Naive thymus-derived CD4-positive, alpha-beta T cell (primary cell): ENCODE data around the gene SIL1. TPM values are rescaled to one million over a fixed set of nuclear protein-coding genes. Genes with fewer than 3 reads are reported as not detected.
A peak's percentile ranks its signal among the peaks of the same experiment; 100 is the strongest.

Source experiments
- ATAC-seq: fragments of 150-1000 bp; cut with Tn5 transposase; 2 replicates; pipeline ENCODE4 v1.10.0; 2021; ENCODE audit warnings: mild to moderate bottlenecking, moderate library complexity
- CTCF ChIA-PET: fragments of 350-600 bp; sonication (Branson Sonifier 250); formaldehyde crosslinking; loops from one replicate; lab custom pipeline; 2021; ENCODE audit warnings: antibody characterized with exemption; lab: Charles Lee
- POLR2A ChIA-PET: fragments of 350-600 bp; sonication (Branson Sonifier 250); formaldehyde crosslinking; loops from one replicate; lab custom pipeline; 2021; ENCODE audit warnings: antibody characterized with exemption, inconsistent platforms; lab: Charles Lee
- DNase-seq, 9 donors: peaks; one replicate each; pipeline versions ENCODE4 v3.0.0 to v3.0.0-alpha.2; 2020 to 2022; ENCODE audit warnings: mixed read lengths in 1 of 9
- H3K27ac ChIP-seq: one replicate; pipeline ENCODE4 v1.7.0; 2013; ENCODE audit warnings: mild to moderate bottlenecking, low read depth, low read length, moderate library complexity
- H3K27me3 ChIP-seq, 2 donors: one replicate each; pipeline ENCODE4 v1.7.0; 2013; ENCODE audit warnings: low read length in 2 of 2, mild to moderate bottlenecking in 2 of 2, moderate library complexity in 2 of 2; ENCODE audit not compliant: control insufficient read depth in 2 of 2, insufficient read depth in 2 of 2
- H3K36me3 ChIP-seq, 3 experiments: 1 replicate in 2 of 3; 2 replicates in 1 of 3; pipeline ENCODE4 v1.7.0; 2013; ENCODE audit warnings: low read length in 3 of 3, mild to moderate bottlenecking in 3 of 3, moderate library complexity in 1 of 3; ENCODE audit not compliant: insufficient read depth in 3 of 3, control insufficient read depth in 2 of 3
- H3K4me1 ChIP-seq, 2 donors: one replicate each; pipeline ENCODE4 v1.7.0; 2013; ENCODE audit warnings: low read length in 2 of 2, mild to moderate bottlenecking in 2 of 2, moderate library complexity in 1 of 2; ENCODE audit not compliant: control insufficient read depth in 2 of 2, insufficient read depth in 2 of 2
- H3K4me3 ChIP-seq: 2 replicates; pipeline ENCODE4 v1.7.0; 2013; ENCODE audit warnings: mild to moderate bottlenecking, low read length
- H3K9me3 ChIP-seq, 3 experiments: 1 replicate in 2 of 3; 2 replicates in 1 of 3; pipeline ENCODE4 v1.7.0; 2013; ENCODE audit warnings: low read length in 3 of 3; ENCODE audit not compliant: control insufficient read depth in 2 of 3
- H3K27ac Mint-ChIP-seq, 9 donors: one replicate each; pipeline ENCODE4 v1.8.0; 2020 to 2022; ENCODE audit warnings: mixed read lengths in 9 of 9, mild to moderate bottlenecking in 8 of 9, moderate library complexity in 5 of 9, inconsistent platforms in 2 of 9
- H3K27me3 Mint-ChIP-seq, 5 donors: one replicate each; pipeline ENCODE4 v1.8.0; 2021 to 2022; ENCODE audit warnings: mixed read lengths in 5 of 5, mild to moderate bottlenecking in 1 of 5
- H3K36me3 Mint-ChIP-seq, 5 donors: one replicate each; pipeline ENCODE4 v1.8.0; 2020 to 2022; ENCODE audit warnings: mixed read lengths in 5 of 5, mild to moderate bottlenecking in 3 of 5, inconsistent platforms in 1 of 5
- H3K4me1 Mint-ChIP-seq, 7 donors: one replicate each; pipeline ENCODE4 v1.8.0; 2020 to 2022; ENCODE audit warnings: mixed read lengths in 7 of 7, mild to moderate bottlenecking in 3 of 7, inconsistent platforms in 1 of 7
- H3K4me3 Mint-ChIP-seq, 10 donors: one replicate each; pipeline ENCODE4 v1.8.0; 2020 to 2022; ENCODE audit warnings: mild to moderate bottlenecking in 10 of 10, mixed read lengths in 10 of 10, moderate library complexity in 6 of 10, inconsistent platforms in 2 of 10
- H3K9me3 Mint-ChIP-seq, 11 donors: one replicate each; pipeline ENCODE4 v1.8.0; 2020 to 2022; ENCODE audit warnings: mixed read lengths in 11 of 11, mild to moderate bottlenecking in 4 of 11, inconsistent platforms in 1 of 11, moderate library complexity in 1 of 11
- intact Hi-C, 2 donors: fragments of 100-400 bp; cut with micrococcal nuclease; formaldehyde crosslinking; loops; one replicate each; pipeline ENCODE4 v1.15.1; 2023
- polyA plus RNA-seq, 2 donors: library from polyadenylated mRNA; unstranded; fragments of 300-500 nt; fragmentation: Illumina TruSeq; gene quantifications; one replicate each; pipeline ENCODE4 v1.2.3, GENCODE V29; 2021
- total RNA-seq, 6 experiments: library from RNA in 5 of 6; stranded (reverse) in 5 of 6; gene quantifications; 1 replicate in 5 of 6; 2 replicates in 1 of 6; pipeline ENCODE4 v1.2.3 and lab custom pipeline; 2021 to 2026

The SIL1 gene
- total and polyA plus RNA-seq, 7 experiments from 2014 or later = 10.6 to 27.1 (median 17.9) TPM

DNA sequence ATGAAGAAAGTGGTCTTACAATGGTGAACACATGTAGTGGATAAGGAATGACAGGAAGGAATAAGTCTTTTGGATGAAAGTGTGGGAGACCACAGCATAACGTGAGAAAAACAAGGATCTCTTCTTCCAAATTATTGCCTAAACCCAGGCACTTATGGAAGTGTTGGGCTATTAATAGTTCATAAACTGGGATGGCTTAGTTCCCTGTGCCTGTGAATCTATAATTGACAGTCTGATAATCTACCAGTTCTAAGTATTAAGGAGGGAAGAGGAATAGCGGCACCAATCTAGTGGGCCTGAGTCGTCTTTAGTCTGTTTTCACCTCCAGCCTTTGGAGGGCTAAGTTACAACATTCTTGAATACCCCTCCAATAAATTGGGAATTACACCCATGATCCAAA, 283.8 kb downstream of the SIL1 start:
- intact Hi-C loops = no loop called here
- Histone ChIP-seq H3K27ac (no peak overlapping the region), H3K4me1 (no peaks in the 10 kb centered on the region), H3K4me3 (no peak overlapping the region), H3K36me3 (no peaks in the 10 kb centered on the region), H3K9me3 (no peaks in the 10 kb centered on the region), H3K27me3 (no peaks in the 10 kb centered on the region)
- no peak for DNase-seq
- Mint-ChIP-seq H3K4me3 (no peak overlapping the region), H3K4me1 (peaks cover 0 to 4% (median 0%) of the 10 kb centered on the region in 7 donors), H3K27me3 (peaks cover 0 to 6% (median 0%) of the 10 kb centered on the region in 5 donors), H3K9me3 (no peaks in the 10 kb centered on the region), H3K27ac (no peak overlapping the region), H3K36me3 (peaks cover 0 to 10% (median 0%) of the 10 kb centered on the region in 5 donors)
- no peak for ATAC-seq
- POLR2A ChIA-PET = no interaction called here
- CTCF ChIA-PET = interaction anchor here (0.7 kb wide), 1 partner anchor 408 kb away, joined by 5 read pairs; no protein-coding TSS in a partner anchor

DNA sequence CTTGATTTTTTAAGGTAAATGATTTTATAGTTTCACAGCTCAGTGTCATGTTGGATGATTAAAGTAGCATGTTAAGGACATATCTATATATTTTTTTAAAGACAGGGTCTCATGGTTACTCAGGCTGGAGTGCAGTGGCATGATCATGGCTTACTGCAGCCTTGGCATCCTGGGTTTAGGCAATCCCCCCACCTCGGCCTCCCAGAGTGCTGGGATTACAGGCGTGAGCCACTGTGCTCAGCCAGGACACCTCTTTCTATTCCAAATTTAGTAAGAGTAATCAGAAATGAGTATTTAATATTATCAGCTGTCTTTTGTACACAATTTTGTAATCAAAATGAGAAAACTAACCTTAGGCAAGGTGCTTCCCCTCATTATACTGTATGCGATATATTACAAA, 284.4 kb downstream of the SIL1 start:
- no peak for ATAC-seq
- H3K4me1 Mint-ChIP-seq = peaks cover 0 to 4% (median 0%) of the 10 kb centered on the region in 7 donors
- no peak for DNase-seq
- H3K4me3 Mint-ChIP-seq = no peak overlapping the region
- H3K27me3 Mint-ChIP-seq = peaks cover 0 to 6% (median 0%) of the 10 kb centered on the region in 5 donors
- H3K36me3 Mint-ChIP-seq = peaks cover 0 to 10% (median 0%) of the 10 kb centered on the region in 5 donors
- no peaks in the 10 kb centered on the region for H3K27me3 ChIP-seq
- intact Hi-C loops = no loop called here
- H3K27ac Mint-ChIP-seq = no peak overlapping the region
- H3K9me3 Mint-ChIP-seq = no peaks in the 10 kb centered on the region
- no peaks in the 10 kb centered on the region for H3K36me3 ChIP-seq
- no peaks in the 10 kb centered on the region for H3K9me3 ChIP-seq
- H3K4me1 ChIP-seq = no peaks in the 10 kb centered on the region
- ChIA-PET CTCF (interaction anchor here (0.6 to 0.7 kb wide), 2 partner anchors 211 to 407 kb away, joined by 4 to 5 read pairs; no protein-coding TSS in a partner anchor), POLR2A (no interaction called here)
- H3K4me3 ChIP-seq = no peak overlapping the region
- no peak overlapping the region for H3K27ac ChIP-seq

- Mint-ChIP-seq H3K4me1 (peaks cover 0 to 4% (median 0%) of the 10 kb centered on the region in 7 donors), H3K27ac (no peak overlapping the region), H3K4me3 (no peak overlapping the region), H3K36me3 (peaks cover 0 to 10% (median 0%) of the 10 kb centered on the region in 5 donors), H3K9me3 (no peaks in the 10 kb centered on the region), H3K27me3 (peaks cover 0 to 6% (median 0%) of the 10 kb centered on the region in 5 donors)
- intact Hi-C loops = no loop called here
- no peak overlapping the region for H3K27ac ChIP-seq
- no peaks in the 10 kb centered on the region for H3K9me3 ChIP-seq
- H3K36me3 ChIP-seq = no peaks in the 10 kb centered on the region
- ChIA-PET CTCF (no interaction called here), POLR2A (no interaction called here)
- no peak for ATAC-seq
- no peak overlapping the region for H3K4me3 ChIP-seq
- H3K4me1 ChIP-seq = no peaks in the 10 kb centered on the region
- no peak for DNase-seq
- no peaks in the 10 kb centered on the region for H3K27me3 ChIP-seq
Measured at GRCh38 chr5:138912093-138912492, 286.1 kb downstream of the SIL1 start.

DNA sequence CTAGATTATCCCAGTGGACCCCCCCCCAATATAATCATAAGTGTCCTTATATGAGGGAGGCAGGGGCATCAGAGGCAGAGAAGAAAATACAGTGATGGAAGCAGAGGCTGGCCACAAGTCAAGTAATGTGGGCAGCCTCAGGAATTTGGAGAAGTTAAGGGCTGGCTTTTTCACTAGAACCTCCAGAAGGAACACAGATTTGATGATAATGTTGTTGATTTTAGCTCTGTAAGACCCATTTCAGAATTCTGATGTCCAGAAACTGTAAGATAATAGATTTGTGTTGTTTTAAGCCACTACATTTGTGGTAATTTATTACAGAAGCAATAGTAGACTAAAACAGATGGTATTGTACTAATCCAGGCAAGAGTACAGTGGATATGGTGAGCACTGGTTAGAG, 286.7 kb downstream of the SIL1 start:
- H3K4me1 Mint-ChIP-seq = peaks cover 0 to 4% (median 0%) of the 10 kb centered on the region in 7 donors
- H3K9me3 ChIP-seq = no peaks in the 10 kb centered on the region
- H3K4me3 ChIP-seq = no peak overlapping the region
- DNase-seq (no peak), ATAC-seq (no peak)
- H3K4me1 ChIP-seq = no peaks in the 10 kb centered on the region
- H3K27me3 Mint-ChIP-seq = peaks cover 0 to 6% (median 0%) of the 10 kb centered on the region in 5 donors
- H3K9me3 Mint-ChIP-seq = no peaks in the 10 kb centered on the region
- H3K36me3 ChIP-seq = no peaks in the 10 kb centered on the region
- intact Hi-C loops = no loop called here
- CTCF ChIA-PET = no interaction called here
- H3K27me3 ChIP-seq = no peaks in the 10 kb centered on the region
- no peak overlapping the region for H3K27ac ChIP-seq
- H3K4me3 Mint-ChIP-seq = no peak overlapping the region
- POLR2A ChIA-PET = no interaction called here
- H3K27ac Mint-ChIP-seq = no peak overlapping the region
- peaks cover 0 to 10% (median 0%) of the 10 kb centered on the region in 5 donors for H3K36me3 Mint-ChIP-seq

- intact Hi-C loops = no loop called here
Measured at GRCh38 chr5:138910546-138911185, 287.5 kb downstream of the SIL1 start.

GRCh38 chr5:138909734-138910133, 288.4 kb downstream of the SIL1 start:
- H3K4me1 Mint-ChIP-seq = peaks cover 0 to 4% (median 0%) of the 10 kb centered on the region in 7 donors
- H3K36me3 ChIP-seq = no peaks in the 10 kb centered on the region
- H3K9me3 Mint-ChIP-seq = no peaks in the 10 kb centered on the region
- ChIA-PET CTCF (no interaction called here), POLR2A (no interaction called here)
- H3K27me3 ChIP-seq = peaks cover 0 to 3% of the 10 kb centered on the region in 2 donors
- no peaks in the 10 kb centered on the region for H3K9me3 ChIP-seq
- no peak overlapping the region for H3K4me3 ChIP-seq
- intact Hi-C loops = no loop called here
- no peak overlapping the region for H3K4me3 Mint-ChIP-seq
- H3K27me3 Mint-ChIP-seq = peaks cover 0 to 6% (median 0%) of the 10 kb centered on the region in 5 donors
- peak overlapping the region in 1 of 9 donors; percentile 46 for H3K27ac Mint-ChIP-seq
- H3K36me3 Mint-ChIP-seq = peaks cover 0 to 12% (median 0%) of the 10 kb centered on the region in 5 donors
- ATAC-seq (no peak), DNase-seq (no peak)
- H3K27ac ChIP-seq = no peak overlapping the region
- H3K4me1 ChIP-seq = no peaks in the 10 kb centered on the region

More at GRCh38 chr5:138910546-138911185, 287.5 kb downstream of the SIL1 start:
- no peaks in the 10 kb centered on the region for H3K9me3 ChIP-seq
- no peak overlapping the region for H3K4me3 ChIP-seq
- H3K4me1 Mint-ChIP-seq = peaks cover 0 to 4% (median 0%) of the 10 kb centered on the region in 7 donors
- CTCF ChIA-PET = no interaction called here
- H3K27ac ChIP-seq = no peak overlapping the region
- H3K27ac Mint-ChIP-seq = no peak overlapping the region
- H3K27me3 ChIP-seq = peaks cover 0 to 3% of the 10 kb centered on the region in 2 donors
- H3K36me3 ChIP-seq = no peaks in the 10 kb centered on the region
- H3K36me3 Mint-ChIP-seq = peaks cover 0 to 10% (median 0%) of the 10 kb centered on the region in 5 donors
- no peak overlapping the region for H3K4me3 Mint-ChIP-seq
- DNase-seq = no peak
- POLR2A ChIA-PET = no interaction called here
- ATAC-seq = no peak
- H3K27me3 Mint-ChIP-seq = peaks cover 0 to 6% (median 0%) of the 10 kb centered on the region in 5 donors
- no peaks in the 10 kb centered on the region for H3K4me1 ChIP-seq
- H3K9me3 Mint-ChIP-seq = no peaks in the 10 kb centered on the region

- peaks cover 0 to 20% (median 13%) of the 10 kb centered on the region in 5 donors for H3K27me3 Mint-ChIP-seq
- no peak overlapping the region for H3K27ac ChIP-seq
- no peaks in the 10 kb centered on the region for H3K4me1 ChIP-seq
- intact Hi-C loops = no loop called here
- H3K9me3 Mint-ChIP-seq = no peaks in the 10 kb centered on the region
- no peak overlapping the region for H3K4me3 Mint-ChIP-seq
- H3K27me3 ChIP-seq = peaks cover 0 to 3% of the 10 kb centered on the region in 2 donors
- DNase-seq (no peak), ATAC-seq (no peak)
- POLR2A ChIA-PET = no interaction called here
- H3K27ac Mint-ChIP-seq = no peak overlapping the region
- H3K4me3 ChIP-seq = no peak overlapping the region
- H3K36me3 ChIP-seq = no peaks in the 10 kb centered on the region
- H3K9me3 ChIP-seq = no peaks in the 10 kb centered on the region
- peaks cover 0 to 11% (median 3%) of the 10 kb centered on the region in 7 donors for H3K4me1 Mint-ChIP-seq
- CTCF ChIA-PET = no interaction called here
- peaks cover 0 to 14% (median 0%) of the 10 kb centered on the region in 5 donors for H3K36me3 Mint-ChIP-seq
Measured at GRCh38 chr5:138905541-138905940, 292.6 kb downstream of the SIL1 start.
